GM21526 (cell line): Measurements from ENCODE around the gene EGLN2.
"Not testable (repeated sequence)": the region's sequence is repeated elsewhere in the genome, so short reads cannot be mapped to it uniquely, and the experiment has no call there.

Source experiments
- ATAC-seq: cut with Tn5 transposase; IDR thresholded peaks from one replicate; pipeline ENCODE4 v1.9.1; 2021; ENCODE audit warnings: moderate library complexity; ENCODE audit not compliant: unreplicated experiment, low FRiP score

EGLN2 gene

GRCh38 chr19:40838477-40838876 lies 39.5 kb downstream of the EGLN2 start:
- not testable (repeated sequence) for ATAC-seq

GRCh38 chr19:40842012-40842411 lies 43.0 kb downstream of the EGLN2 start:
- ATAC-seq = not testable (repeated sequence)

GRCh38 chr19:40842997-40843652 lies 44.1 kb downstream of the EGLN2 start:
- not testable (repeated sequence) for ATAC-seq

DNA sequence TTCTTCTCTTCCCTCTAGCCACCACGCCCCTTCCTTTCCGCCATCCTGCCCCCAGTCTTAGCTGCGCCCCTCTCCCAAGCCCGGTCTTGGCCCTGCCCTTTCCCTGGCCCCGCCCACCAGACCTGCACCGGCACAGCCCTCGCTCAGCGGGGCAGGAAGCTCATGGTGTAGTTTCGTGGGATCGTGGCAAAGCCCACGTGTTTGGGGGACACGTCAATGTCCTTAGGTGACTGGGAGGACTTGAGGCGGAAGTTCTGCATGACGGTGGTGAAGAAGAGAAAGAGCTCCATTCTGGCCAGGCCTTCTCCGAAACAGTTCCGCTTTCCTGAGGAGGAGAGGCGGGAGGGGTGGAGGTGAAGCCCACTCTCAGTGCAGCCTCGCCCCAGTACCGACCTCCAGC lies 44.7 kb downstream of the EGLN2 start:
- not testable (repeated sequence) for ATAC-seq

DNA sequence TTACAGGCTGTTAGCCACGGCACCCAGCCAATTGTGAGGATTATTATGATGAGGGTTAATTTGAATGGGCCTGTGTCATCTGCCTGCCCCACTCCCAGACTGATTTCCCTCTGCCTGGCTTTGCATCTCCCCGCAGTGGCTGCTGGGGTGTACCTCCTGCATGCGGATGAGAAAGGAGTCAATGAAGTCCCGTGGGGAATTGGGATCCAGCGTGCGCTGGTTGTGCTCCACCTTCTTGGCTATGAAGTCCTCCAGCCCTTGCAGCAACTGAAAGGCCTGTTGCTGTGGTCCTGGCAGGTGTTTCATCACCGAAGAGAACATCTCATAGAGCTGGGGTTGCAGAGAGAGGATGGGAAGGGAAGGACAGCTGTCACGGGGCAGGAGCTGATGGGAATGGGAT lies 47.7 kb downstream of the EGLN2 start:
- ATAC-seq = not testable (repeated sequence)

GRCh38 chr19:40850277-40850676 lies 51.3 kb downstream of the EGLN2 start, which contains the start of gene CYP2A6:
CYP2A6 (minus strand) TSS chr19:40850447; CDS start chr19:40850426, 21 bp downstream.
- ATAC-seq = not testable (repeated sequence)

GRCh38 chr19:40852467-40853152 lies 53.6 kb downstream of the EGLN2 start:
- not testable (repeated sequence) for ATAC-seq
